Hindlimb muscle (tissue), 1 donor: Measurements from ENCODE around the gene LGALS1. TPM values are rescaled to one million over a fixed set of nuclear protein-coding genes. Genes with fewer than 3 reads are reported as not detected.
"Not testable (repeated sequence)": the region's sequence is repeated elsewhere in the genome, so short reads cannot be mapped to it uniquely, and the experiment has no call there.

Experiments
- DNase-seq: peaks from one replicate; pipeline ENCODE4 v3.0.0-alpha.2; 2013
- polyA plus RNA-seq: library from polyadenylated mRNA; unstranded; fragments of 120-200 nt; gene quantifications from one replicate; pipeline ENCODE4 v1.2.1, GENCODE V29; 2013; ENCODE audit not compliant: insufficient read length

LGALS1 gene
- polyA plus RNA-seq, 1 donor = 1,276 TPM

DNA sequence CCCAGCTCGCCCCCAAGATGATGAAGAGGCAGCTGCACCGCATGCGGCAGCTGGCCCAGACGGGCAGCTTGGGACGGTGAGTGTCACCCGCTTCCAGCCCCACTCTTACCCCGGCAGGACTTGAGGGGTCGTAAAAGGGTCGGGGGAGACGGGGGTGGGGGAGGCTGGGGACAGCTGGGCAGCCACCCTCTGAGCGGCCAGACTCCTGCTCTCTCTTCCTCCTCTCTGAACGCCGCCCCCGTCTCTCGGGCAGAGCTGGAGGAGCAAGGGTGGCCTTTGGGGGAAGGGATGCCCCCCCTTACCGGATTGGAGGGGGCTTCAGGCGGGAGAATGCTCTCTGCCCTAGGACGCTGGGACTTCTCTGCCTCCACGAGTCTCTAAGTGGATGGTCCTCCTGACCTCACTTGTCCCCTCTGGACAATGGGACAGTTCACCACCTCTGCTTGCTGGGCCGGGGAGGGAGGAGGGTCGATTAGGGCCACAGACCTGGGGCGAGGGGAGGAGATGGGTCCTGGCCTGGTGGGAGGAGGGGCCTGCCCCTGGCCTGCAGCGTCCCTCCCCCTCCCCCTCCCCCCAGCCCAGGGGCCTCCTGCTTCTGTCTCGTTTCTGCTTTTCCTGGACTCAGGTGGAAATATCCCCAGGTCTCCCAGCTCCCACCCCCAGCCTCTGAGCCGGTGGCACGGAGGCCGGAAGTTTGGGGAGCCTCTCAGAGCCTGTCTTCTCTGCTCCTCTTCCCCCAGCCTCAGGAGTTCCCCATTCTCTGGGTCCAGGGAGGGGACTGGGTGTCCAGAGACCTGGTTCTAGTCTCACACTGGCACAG, 35.5 kb upstream of the LGALS1 start:
- DNase-seq = no peak

DNA sequence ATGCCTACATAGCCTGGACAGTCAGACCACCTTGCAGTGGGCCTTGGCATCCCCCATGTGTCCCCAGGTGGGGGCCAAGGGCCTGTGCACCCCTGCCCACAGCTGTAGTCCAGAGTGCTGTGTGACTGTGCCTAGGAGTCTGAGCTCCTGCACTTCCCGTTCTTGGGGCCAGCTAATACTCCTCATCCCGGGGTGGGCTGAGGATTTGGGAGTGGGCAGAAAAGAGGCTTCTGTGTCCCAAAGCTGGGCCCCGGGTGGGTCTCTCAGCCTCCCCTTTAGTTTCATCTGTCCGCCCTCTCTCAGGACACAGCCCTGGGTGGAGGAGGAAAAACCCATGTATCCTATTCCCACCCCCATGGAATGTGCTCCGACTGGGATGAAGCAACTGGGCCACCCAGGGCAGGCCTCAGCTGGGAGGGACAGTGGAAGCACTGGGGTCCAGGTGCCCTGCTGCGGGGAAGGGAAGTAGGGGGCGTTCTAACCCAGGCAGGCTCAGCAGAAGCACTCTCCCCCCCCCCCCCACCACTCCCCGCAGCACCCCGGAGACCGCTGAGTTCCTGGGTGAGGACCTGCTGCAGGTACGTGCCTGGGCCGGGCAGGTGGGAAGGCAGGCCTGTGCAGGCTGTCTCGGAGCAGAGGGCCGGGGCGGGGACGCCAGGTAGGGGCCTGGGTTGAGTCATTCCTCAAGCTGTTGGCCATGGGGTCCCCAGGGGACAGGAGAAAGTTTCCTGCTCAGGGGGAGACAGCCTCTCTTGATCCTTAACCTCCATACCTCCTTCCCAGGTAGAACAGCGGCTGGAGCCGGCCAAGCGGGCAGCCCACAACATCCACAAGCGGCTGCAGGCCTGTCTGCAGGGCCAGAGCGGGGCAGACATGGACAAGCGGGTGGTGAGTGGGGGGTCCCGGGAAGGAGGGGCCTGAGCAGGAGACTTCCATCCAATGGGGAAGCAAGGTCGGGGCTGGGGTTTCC, 34.6 kb upstream of the LGALS1 start:
- no peak for DNase-seq

DNA sequence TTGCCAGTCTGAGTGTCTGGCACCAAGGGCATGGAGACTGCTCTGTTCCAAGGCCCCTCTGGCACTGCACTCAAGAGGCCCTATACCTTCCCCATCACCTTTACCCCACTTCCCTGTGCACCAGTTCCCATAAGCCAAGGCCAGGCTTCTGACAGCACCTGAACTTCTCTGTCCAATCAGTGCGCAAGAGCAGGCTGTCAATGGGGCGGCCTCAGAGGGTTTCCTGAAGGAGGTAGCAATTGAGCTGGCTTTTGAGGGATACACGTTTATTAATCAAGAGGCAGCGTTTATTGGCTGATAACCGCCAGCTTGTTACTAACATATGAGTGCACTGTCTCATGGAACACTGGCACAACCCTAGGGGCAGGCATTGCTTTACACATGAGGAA, 33.9 kb upstream of the LGALS1 start:
- no peak for DNase-seq

DNA sequence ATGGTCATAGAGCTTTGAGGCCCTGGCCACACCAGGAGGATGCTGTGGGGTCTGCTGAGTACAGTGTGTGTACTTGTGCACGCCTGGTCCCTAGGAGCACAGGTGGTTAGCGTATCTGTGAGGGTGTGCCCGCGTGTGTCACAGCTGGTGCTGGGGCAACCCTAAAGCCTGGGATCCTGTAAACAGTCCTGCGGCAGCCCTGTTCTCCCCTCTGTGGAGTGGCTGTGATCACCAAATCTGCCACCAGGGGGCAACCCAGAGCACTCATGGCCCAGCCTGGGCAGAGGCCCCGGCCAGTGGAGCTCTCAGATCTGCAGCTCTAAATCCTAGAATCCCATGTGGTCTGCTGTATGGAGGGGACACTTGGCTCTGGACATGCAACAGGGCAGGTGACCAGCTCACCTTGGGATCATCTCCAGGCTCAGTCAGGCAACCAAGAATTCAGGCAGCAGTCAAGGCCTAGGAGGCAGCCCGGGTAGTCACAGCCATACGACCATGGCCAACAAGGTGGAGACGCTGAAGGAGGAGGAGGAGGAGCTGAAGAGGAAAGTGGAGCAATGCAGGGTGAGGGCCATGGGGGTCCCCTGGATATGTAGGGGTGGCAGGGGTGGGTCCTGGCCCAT, 32.1 kb upstream of the LGALS1 start:
- peak; percentile 80 for DNase-seq

GRCh38 chr22:37647317-37647716, 28.1 kb upstream of the LGALS1 start:
- no peak for DNase-seq

- DNase-seq = no peak
Observed at GRCh38 chr22:37647928-37648327, 27.5 kb upstream of the LGALS1 start.

DNA sequence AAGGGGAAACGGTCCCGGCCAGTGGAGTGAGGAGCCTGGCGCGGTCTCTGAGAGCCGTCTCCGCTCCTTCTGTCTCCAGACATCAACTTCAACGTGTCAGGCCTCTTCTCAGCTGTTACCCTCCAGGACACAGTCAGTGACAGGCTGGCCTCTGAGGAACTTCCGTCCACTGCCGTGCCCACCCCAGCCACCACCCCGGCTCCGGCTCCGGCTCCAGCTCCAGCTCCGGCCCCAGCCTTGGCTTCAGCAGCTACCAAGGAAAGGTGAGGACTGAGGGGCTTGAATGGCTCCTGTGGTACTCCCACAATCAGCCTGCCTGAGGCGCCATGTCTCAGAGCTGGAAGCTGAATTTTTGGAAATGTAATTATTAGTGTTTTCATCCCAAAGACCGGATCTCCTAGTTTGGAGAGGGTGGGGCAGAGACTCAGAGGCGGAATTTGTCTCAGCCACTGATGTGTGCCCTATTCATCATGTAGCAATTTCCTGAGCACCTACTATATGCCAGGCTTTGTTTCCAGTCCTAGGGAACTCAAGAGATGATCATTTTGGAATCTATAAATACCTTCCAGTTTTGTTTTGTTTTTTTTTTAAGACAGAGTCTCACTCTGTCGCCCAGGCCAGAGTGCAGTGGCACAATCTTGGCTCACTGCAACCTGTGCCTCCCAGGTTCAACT, 24.8 kb upstream of the LGALS1 start:
- DNase-seq = no peak

DNA sequence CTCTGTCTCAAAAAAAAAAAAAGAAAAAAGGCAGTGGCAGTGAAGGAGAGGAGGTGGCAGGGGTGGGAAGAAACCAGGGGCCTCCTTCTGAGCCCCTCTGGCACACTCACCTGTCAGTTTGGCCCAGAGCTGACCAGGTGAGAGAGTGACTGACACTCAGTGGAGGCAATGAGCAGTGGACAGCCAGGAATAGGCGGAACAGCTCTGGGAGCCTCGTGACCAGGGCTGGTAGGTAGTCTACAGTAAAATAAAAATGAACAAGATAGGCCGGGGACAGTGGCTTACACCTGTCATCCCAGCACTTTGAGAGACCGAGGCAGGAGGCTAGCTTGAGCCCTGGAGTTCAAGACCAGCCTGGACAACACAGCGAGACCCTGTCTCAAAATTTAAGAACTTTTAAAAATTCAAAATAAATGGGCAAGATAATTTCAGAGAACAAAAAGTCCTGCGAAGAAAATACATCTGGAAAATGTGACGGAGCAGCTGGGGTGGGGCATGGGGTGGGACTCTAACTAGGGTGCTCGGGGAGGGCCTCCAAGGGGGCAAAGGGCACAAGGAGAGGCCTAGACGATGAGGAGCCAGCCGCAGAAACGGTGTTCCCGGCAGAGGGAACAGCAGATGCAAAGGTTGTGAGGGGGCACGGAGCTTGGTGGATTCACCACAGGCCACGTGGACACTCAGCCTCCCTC, 20.7 kb upstream of the LGALS1 start:
- no peak for DNase-seq

DNA sequence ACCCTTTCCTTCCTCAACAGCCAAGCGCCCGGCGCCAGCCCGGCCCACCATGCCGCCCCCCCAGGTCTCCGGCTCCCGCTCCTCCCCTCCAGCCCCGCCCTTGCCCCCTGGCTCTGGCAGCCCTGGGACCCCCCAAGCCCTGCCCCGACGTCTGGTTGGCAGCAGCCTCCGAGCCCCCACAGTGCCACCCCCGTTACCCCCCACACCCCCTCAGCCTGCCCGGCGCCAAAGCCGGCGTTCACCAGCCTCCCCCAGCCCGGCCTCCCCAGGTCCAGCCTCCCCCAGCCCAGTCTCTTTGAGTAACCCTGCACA, 20.2 kb upstream of the LGALS1 start:
- no peak for DNase-seq

DNA sequence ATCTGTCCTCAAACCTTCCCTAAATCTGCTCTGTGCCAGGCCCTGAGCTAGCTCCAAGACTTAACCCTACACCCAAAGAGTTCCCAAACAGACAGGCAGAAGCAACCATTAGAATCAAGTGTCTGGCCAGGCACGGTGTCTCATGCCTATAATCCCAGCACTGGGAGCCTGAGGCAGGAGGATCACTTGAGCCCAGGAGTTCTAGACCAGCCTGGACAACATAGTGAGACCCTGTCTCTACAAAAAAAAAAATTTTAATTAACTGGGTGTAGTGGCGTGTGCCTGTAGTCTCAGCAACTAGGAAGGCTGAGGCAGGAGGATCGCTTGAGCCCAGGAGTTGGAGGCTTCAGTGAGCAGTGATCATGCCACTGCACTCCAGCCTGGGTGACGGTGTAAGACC, 18.9 kb upstream of the LGALS1 start:
- DNase-seq = not testable (repeated sequence)

GRCh38 chr22:37657590-37658132, 17.8 kb upstream of the LGALS1 start:
- no peak for DNase-seq

DNA sequence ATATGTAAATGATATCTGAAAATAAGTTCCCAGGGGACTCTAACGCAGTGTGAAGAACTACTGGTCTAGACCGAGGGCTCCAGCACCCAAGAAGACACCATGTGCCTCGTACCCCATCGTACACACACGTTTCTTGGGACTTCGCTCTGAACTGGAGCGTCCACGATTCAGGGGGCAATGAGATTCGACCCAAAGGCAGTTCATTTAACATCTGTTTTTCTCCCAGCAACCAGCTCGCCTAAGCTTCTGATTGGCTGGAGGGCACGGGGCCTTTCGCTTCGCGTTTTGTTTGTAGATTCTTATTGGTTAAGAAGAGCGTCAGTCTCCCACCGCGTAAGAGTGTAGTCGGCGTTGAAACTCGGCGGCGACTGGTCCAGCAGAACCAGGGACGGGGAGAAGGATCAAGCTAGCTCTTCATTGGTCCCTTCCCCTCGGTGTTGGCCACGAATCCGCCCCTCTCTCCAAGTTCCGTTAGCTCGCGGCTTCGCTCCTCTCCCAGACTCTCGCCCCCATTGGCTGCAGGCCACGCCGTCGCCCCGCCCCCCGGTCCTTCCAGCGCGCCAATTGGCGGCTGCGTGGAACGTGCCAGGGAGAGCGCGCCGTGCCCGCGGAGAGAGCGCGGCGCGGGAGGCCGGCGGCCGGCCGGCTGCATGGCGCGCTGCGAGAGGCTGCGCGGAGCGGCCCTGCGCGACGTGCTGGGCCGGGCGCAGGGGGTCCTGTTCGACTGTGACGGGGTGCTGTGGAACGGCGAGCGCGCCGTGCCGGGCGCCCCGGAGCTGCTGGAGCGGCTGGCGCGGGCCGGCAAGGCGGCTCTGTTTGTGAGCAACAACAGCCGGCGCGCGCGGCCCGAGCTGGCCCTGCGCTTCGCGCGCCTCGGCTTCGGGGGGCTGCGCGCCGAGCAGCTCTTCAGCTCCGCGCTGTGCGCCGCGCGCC, 17.0 kb upstream of the LGALS1 start, which contains the start of gene PDXP:
TSS of gene PDXP (plus strand) at position 591 of the 933 bp plus-strand sequence. CDS start at position 651, 60 bp downstream.
- DNase-seq = peak; percentile 100

DNA sequence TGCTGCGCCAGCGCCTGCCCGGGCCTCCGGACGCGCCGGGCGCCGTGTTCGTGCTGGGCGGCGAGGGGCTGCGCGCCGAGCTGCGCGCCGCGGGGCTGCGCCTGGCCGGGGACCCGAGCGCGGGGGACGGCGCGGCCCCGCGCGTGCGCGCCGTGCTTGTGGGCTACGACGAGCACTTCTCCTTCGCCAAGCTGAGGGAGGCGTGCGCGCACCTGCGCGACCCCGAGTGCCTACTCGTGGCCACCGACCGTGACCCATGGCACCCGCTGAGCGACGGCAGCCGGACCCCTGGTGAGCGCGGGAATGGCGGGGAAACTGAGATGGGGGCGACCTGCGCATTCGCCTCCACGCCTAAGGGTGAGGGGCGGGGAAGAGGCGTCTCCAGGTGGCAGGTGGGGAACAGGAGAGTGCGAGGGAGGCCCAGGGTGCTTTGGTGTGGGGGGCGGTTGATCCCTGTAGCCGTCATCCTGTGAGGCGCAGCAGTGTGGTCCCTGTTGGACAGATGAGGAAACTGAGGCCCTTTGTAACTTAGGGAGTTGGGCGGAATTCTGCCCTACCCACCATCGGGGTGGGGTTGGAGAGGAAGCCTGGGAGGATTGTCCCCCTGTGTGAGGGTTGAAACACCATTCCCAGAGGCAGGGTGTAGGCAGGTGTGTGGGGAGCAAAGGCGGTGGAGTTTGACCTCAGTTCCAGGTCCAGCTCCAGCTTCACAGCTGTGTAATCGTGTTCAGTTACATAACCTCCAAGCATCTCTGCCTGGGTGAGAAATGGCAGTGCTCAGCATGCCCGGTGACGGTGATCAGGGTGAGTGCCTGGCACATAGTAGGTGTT, 16.2 kb upstream of the LGALS1 start:
- no peak for DNase-seq

DNA sequence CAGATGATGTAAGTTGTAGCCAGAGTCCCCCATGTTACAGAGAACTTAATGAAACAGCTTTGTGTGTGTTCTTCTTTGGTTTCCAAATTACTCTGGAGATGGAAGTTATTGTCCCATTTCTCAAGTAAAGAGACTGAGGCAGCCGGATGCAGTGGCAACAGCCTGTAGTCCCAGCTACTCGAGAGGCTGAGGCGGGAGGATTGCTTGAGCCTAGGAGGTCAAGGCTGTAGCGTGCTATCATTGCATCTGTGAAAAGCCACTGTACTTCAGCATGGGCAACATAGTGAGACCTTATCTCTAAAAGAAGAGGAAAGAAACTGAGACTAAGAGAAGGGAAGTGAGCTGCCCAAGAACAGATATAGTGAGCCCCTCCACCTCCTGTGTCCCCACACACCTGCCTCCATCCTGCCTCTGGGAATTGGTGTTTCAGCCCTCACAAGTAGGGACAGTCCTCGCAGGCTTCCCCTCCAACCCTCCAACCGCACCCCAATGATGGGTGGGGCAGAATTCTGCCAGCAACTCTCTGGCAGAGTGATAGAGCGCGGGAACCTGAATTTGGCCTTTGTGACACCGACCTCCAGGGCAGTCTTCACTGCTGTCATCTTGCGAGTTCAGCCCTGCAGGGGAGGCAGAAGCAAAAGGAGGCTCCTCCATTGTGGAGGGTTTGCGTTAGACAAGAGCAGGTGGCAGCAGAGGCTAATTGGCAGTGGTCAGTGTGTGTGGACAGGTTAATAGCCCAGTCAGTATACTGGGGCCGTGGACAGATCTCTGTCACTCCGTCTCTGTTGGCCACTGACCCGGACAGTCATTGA, 15.3 kb upstream of the LGALS1 start:
- DNase-seq = no peak

GRCh38 chr22:37660709-37661045, 14.8 kb upstream of the LGALS1 start:
- no peak for DNase-seq

- no peak for DNase-seq
Observed at GRCh38 chr22:37661160-37661924, 14.1 kb upstream of the LGALS1 start.

GRCh38 chr22:37662039-37662438, 13.4 kb upstream of the LGALS1 start:
- no peak for DNase-seq
